Breast epithelium (tissue), 3 donors: ENCODE results near the gene C2CD5.

ENCODE experiments used
- CTCF ChIP-seq, 3 donors: fragments of 450-650 bp; IDR thresholded peaks; one replicate each; pipeline ENCODE4 v1.5.1; 2016 to 2017; ENCODE audit warnings: antibody characterized with exemption in 3 of 3, mild to moderate bottlenecking in 3 of 3, moderate library complexity in 3 of 3
- POLR2A ChIP-seq: fragments of 450-650 bp; IDR thresholded peaks from one replicate; pipeline ENCODE4 v1.6.1; 2016; ENCODE audit warnings: antibody characterized with exemption, mild to moderate bottlenecking, moderate library complexity
- POLR2AphosphoS5 ChIP-seq, 3 donors: sonication (generic); formaldehyde crosslinking; IDR thresholded peaks; one replicate each; pipeline ENCODE4 v1.6.1; 2017; ENCODE audit warnings: antibody characterized with exemption in 3 of 3

GRCh38 chr12:22525426-22525825, 18.9 kb downstream of the C2CD5 start:
- no peak for TF ChIP-seq CTCF (IDR thresholded peaks at IDR 0.05)
- TF ChIP-seq POLR2A: no peak
- no peak for TF ChIP-seq POLR2AphosphoS5 (IDR thresholded peaks at IDR 0.05)
